SJSA1 (cell line): ENCODE data around the gene USP7. TPM values are rescaled to one million over a fixed set of nuclear protein-coding genes. Genes with fewer than 3 reads are reported as not detected.

Experiments used
- DNase-seq, 2 experiments: peaks; one replicate each; pipeline ENCODE4 v3.0.0-alpha.2; 2015 to 2020; ENCODE audit warnings: low spot score in 2 of 2, low read depth in 1 of 2
- H3K27ac ChIP-seq: fragments of 250-450 bp; sonication (Bioruptor Pico); 2 replicates; pipeline ENCODE4 v1.5.1; 2020; ENCODE audit warnings: mild to moderate bottlenecking, moderate library complexity
- H3K27me3 ChIP-seq: fragments of 250-450 bp; sonication (Bioruptor Pico); replicated peaks from 2 replicates; pipeline ENCODE4 v1.5.1; 2020; ENCODE audit warnings: mild to moderate bottlenecking, moderate library complexity
- H3K36me3 ChIP-seq: fragments of 250-450 bp; sonication (Bioruptor Pico); 2 replicates; pipeline ENCODE4 v1.5.1; 2020; ENCODE audit warnings: mild to moderate bottlenecking
- H3K4me1 ChIP-seq: fragments of 250-450 bp; sonication (Bioruptor Pico); replicated peaks from 2 replicates; pipeline ENCODE4 v1.6.1; 2021; ENCODE audit warnings: mild to moderate bottlenecking
- H3K4me3 ChIP-seq: fragments of 250-450 bp; sonication (Bioruptor Pico); 2 replicates; pipeline ENCODE4 v1.5.1; 2020; ENCODE audit warnings: mild to moderate bottlenecking
- H3K9me3 ChIP-seq: fragments of 250-450 bp; sonication (Bioruptor Pico); replicated peaks from 2 replicates; pipeline ENCODE4 v1.5.1; 2020; ENCODE audit warnings: mild to moderate bottlenecking
- total RNA-seq: library from RNA; depleted of rRNA; stranded (reverse); fragments of >200 nt; shearing (Covaris generic); gene quantifications from 2 replicates; pipeline ENCODE4 v1.2.3, GENCODE V29; 2014

Gene USP7
- total RNA-seq, 1 experiment from 2014 or later, result 51.5 TPM

DNA sequence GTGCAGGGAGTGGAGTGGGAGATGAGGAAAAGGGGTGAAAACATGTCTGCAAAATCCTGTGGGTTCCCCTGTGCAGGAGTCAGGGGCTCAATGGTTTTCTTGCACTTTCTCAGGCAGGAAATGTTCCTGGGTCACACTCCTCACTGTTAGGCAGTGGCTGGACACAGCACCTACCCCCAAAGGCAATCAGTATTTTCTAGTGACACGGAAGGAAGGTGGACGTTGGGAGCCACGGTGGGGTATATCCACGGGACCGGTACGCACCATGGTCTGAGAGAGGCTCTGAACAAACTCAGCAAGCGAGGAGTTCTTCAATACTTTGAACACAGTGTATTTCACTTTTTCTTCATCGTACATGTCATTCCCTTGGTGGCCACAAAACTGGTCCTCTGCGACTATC, 60.7 kb downstream of the USP7 start:
- Histone ChIP-seq H3K36me3 (peaks cover 96% of the 10 kb centered on the region), H3K27ac (no peak overlapping the region), H3K4me3 (no peak overlapping the region), H3K4me1 (no peaks in the 10 kb centered on the region), H3K27me3 (no peaks in the 10 kb centered on the region), H3K9me3 (no peaks in the 10 kb centered on the region)
- no peak for DNase-seq

DNA sequence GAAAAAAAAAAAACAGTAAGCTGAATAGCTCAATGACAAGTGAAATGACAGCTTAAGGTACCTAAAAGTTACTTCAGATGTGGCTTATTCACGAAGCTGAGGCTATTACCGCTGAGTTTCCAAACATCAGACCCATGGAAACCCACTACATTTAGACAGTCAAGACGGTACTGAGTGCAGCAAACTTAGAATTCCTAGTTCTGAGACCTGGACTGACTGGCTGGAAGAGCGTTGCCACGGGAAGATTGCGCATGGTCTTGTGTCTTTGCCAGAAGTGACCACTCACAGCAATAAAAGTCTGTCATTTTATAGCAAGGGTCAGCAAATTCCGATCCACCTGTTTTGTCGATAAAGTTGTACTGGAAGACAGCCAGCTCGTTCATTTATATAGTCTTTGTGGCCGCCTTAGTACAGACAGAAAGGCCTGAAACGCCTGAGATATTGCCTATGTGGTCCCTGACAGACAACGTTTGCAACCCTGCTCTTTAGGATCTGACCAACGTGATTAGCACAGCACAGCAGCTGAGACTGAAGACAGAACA, 62.3 kb downstream of the USP7 start:
- peaks cover 94% of the 10 kb centered on the region for H3K36me3 ChIP-seq
- H3K9me3 ChIP-seq, result no peaks in the 10 kb centered on the region
- DNase-seq, result no peak
- no peaks in the 10 kb centered on the region for H3K4me1 ChIP-seq
- no peaks in the 10 kb centered on the region for H3K27me3 ChIP-seq
- H3K4me3 ChIP-seq, result no peak overlapping the region
- H3K27ac ChIP-seq, result no peak overlapping the region

DNA sequence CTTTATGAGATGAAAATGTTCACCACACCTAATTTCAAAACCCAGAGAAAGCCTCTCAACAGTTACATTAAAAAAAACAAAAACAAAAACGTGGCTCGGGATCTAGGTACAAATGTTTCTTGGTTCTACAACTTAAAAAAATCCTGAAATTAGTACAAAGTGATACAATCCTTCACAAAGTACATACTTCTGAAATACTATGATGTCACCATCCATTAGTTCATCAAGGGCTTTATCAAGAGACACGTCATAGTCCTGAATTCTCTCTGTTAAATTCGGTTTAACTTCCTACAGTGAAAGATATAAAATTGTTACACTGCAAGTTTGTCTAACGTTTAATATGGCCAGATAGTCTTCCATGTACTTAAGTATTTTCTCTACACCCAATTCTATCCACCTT, 63.4 kb downstream of the USP7 start:
- H3K27ac ChIP-seq, result no peak overlapping the region
- DNase-seq, result no peak
- no peaks in the 10 kb centered on the region for H3K9me3 ChIP-seq
- no peak overlapping the region for H3K4me3 ChIP-seq
- no peaks in the 10 kb centered on the region for H3K4me1 ChIP-seq
- no peaks in the 10 kb centered on the region for H3K27me3 ChIP-seq
- H3K36me3 ChIP-seq, result peaks cover 94% of the 10 kb centered on the region

DNA sequence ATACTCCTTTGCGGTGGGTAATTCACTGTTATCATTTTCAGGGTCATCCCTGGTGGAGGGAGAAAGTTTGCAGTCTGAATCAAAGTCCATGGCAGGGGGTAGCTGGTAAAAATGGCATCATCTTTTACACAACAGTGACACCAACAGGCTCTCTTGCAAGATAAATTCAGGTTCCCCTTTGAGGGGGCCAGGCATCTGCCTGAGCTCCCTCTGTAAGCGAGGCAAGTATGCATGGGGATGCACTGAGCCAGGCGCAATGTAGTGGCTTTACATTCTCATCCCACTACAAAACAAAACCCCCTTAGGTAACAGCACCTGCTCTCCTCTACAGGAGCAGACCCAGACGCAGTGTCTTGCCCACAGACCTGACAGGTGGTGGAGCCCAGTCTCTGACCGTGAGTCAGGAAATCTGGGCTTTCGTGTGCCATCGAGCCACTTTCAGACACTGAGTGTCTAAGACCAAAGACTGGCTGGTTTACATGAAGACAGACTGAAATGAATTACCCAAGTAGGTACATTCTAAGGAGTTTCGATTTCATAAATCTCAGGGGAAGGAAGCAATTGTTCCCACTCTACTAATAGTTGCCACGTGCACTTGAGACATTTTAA, 63.9 kb downstream of the USP7 start:
- H3K27me3 ChIP-seq, result no peaks in the 10 kb centered on the region
- no peak for DNase-seq
- H3K36me3 ChIP-seq, result peaks cover 94% of the 10 kb centered on the region
- no peaks in the 10 kb centered on the region for H3K9me3 ChIP-seq
- no peaks in the 10 kb centered on the region for H3K4me1 ChIP-seq
- H3K4me3 ChIP-seq, result no peak overlapping the region
- no peak overlapping the region for H3K27ac ChIP-seq

DNA sequence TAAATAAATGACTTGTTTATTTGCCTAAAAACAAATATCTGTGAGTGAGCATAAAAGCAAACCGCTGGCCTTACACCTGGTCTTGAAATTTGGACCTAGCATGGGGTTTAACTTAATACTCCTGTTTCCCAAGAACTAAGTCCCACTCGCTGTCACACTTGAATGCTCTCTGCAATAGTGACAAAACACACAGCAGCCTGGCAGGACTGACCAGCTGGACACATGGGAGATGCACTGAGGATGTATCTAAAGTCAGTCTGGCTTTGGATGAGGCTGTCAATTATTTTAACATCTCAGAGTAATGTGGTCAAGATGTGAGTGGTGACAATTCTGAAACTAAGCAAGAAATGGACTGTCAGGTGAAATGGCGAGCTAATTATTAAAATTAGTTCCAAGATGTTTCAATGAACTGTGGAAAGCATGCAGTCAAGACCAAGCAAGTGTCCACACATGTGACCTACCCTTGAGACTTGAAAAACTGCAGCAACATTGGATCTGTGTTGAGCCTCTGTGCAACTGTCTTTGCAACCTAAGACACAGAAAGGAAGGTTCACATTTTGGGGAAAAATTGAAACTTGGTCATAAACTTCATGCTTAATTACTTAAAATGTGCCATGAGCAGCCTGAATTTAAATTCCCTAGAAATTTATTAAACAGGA, 64.9 kb downstream of the USP7 start:
- no peak for DNase-seq
- no peak overlapping the region for H3K27ac ChIP-seq
- H3K27me3 ChIP-seq, result no peaks in the 10 kb centered on the region
- H3K36me3 ChIP-seq, result peaks cover 96% of the 10 kb centered on the region
- H3K4me1 ChIP-seq, result no peaks in the 10 kb centered on the region
- no peak overlapping the region for H3K4me3 ChIP-seq
- H3K9me3 ChIP-seq, result no peaks in the 10 kb centered on the region

DNA sequence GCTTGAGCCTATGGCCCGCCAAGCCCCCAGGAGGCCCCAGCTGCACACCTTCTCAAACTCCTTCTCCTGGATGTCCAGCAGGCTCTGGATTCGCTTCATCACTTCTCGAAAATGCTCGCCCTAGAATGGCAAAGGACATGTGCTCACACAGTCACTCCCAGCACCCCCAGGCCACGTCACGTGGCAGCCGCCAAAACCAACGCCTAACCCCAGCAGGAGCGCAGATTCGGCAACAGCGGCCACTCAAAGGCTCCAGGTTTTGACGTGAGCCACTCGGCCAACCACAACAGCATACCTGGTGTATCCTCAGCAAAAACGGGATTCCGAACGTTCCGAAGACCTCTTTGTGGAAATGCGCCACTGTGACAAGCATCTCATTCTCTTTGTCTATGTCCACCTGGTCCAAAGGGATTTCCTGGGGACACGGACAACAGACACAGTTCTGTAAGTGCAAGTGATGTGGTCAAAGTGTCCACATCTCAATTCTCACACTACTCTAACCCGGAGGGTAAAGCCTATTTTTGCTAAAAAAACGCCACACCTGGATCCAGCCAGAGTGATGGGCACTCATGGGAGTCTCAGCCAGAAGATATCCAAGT, 68.9 kb downstream of the USP7 start:
- no peaks in the 10 kb centered on the region for H3K4me1 ChIP-seq
- no peak for DNase-seq
- H3K36me3 ChIP-seq, result peaks cover 97% of the 10 kb centered on the region
- H3K27ac ChIP-seq, result no peak overlapping the region
- no peak overlapping the region for H3K4me3 ChIP-seq
- H3K9me3 ChIP-seq, result no peaks in the 10 kb centered on the region
- no peaks in the 10 kb centered on the region for H3K27me3 ChIP-seq

DNA sequence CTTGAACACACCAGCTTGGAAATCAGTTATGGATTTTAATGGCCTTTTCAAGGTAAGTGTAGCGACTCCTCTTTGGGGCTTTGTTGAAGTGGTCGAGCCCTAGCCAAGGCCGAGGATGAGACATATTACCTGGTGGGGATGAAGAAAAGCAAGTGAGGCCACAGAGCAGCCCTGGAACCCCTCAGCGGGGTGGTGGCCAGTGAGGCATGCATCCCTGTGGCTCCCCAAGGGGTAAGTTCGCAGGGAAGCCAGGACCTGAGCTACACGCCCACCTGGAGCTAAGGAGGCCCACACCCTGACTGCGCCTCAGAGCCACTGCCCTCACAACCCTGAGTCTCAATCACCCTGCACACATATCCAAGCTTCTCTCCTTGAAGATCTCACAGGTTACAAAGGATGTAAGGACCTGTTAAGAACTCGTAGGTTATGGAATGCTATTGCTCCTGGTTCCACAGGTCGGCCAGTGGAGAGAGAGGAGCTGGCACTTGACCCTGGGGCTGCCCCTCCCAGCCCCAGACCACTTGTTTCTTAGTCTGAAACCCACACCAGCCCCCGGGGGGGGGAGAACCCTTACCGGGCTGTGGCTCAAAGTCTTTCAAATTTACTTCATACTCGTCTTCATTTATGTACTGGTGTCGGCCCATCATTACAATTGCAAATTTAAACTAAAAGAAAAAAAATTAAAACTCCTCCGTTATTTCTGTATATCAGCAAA, 69.6 kb downstream of the USP7 start:
- no peak for DNase-seq
- Histone ChIP-seq H3K9me3 (no peaks in the 10 kb centered on the region), H3K4me3 (no peak overlapping the region), H3K27me3 (no peaks in the 10 kb centered on the region), H3K27ac (no peak overlapping the region), H3K4me1 (peaks cover 1% of the 10 kb centered on the region), H3K36me3 (peaks cover 97% of the 10 kb centered on the region)

DNA sequence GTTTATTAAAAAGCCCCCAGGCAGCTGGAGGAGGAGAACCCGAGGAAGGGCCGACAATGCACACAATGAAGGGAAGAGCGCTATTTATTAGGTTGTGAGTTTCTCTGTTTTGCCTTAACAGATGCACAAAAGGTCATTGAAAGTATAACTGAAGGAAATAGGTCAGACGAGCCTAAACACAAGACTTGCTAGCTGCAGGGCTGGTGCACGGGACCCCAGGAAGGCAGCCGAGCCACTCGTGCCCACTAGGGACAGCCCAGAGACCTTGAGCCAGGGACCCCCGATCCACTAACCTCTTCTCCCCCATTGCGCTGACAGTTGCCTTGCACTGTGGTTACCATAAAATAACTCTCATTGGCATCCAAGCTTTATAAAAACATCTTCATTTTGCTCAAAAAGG, 70.3 kb downstream of the USP7 start:
- Histone ChIP-seq H3K27me3 (no peaks in the 10 kb centered on the region), H3K9me3 (no peaks in the 10 kb centered on the region), H3K27ac (no peak overlapping the region), H3K4me3 (no peak overlapping the region), H3K4me1 (peaks cover 8% of the 10 kb centered on the region), H3K36me3 (peaks cover 91% of the 10 kb centered on the region)
- no peak for DNase-seq

DNA sequence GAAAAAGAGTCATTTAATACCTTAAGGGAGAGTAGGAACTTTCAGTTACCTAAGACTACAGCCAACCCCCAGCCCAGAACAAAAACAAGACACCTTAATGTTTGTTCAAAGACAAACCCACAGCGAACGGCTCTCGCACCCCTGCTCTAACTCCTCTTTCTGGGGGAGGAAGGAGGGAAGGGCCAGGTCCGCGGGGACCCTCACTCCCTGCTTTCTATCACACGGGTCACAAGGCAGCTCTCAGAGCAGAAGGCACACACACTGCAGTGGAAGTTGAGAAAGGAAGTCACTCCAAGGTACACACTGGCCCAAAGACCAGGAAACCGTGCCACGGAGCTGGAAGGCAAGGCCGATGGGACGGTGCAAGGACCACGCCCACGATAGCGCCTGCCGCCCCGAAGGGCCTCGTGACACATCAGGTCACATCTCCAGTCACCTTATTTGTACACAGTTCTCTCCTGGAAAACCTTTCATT, 71.6 kb downstream of the USP7 start:
- no peak for DNase-seq
- Histone ChIP-seq H3K36me3 (peaks cover 88% of the 10 kb centered on the region), H3K9me3 (no peaks in the 10 kb centered on the region)

DNA sequence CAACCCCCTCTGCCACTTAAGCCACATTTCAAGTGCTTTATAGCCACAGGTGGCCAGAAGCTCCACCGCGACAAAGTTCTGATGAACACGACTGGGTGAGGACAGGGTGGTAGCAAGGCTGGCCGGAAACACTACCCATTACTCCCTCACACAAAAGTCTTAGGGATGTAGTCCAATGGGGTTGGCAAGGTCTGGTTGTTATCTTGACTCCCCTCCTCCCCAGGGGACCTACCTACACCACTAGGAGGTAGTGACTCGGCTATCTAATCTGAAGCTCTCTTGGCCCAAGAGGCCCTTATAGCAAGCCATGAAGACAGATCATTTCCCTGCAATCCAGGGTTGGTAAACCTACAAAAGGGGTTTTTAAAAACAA, 73.2 kb downstream of the USP7 start:
- no peak for DNase-seq
- H3K36me3 ChIP-seq, result peaks cover 72% of the 10 kb centered on the region
- no peak overlapping the region for H3K4me3 ChIP-seq
- H3K4me1 ChIP-seq, result peaks cover 37% of the 10 kb centered on the region
- H3K9me3 ChIP-seq, result no peaks in the 10 kb centered on the region
- H3K27ac ChIP-seq, result no peak overlapping the region
- H3K27me3 ChIP-seq, result no peaks in the 10 kb centered on the region

More for the DNA sequence above, 71.6 kb downstream of the USP7 start:
- Histone ChIP-seq H3K27me3 (no peaks in the 10 kb centered on the region), H3K27ac (no peak overlapping the region), H3K4me1 (peaks cover 21% of the 10 kb centered on the region), H3K4me3 (no peak overlapping the region)

DNA sequence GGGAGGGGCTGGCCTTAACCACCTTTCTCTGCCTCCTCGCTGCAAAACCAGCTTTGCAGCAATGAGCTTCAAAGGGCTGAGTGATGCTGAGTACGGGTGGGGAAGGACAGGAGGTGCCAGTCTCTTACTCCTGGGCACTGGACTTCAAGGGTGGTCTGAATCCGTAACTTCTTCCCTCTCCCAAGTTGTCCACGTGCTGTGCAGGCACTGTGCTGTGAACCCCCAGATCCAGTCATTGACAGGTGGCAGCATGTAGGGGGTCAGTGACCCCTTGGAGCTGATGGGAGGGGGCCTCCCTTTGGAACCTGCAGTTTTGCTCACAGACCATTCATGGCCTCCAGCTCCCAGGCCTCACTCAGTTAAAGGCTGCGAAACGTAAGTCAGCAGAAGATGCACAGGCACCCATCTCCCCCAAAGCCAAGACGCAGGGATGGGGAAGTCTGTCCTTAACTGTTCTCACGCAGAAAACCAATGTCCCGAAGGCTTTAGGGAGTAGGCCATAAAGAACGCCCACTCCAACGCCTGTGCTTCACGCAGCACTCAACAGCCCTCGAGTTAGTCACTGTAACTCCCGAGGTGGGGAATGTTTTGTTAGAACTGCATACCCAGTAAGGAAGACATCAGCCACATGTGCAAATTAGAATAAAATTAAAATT, 73.7 kb downstream of the USP7 start:
- no peaks in the 10 kb centered on the region for H3K27me3 ChIP-seq
- no peak overlapping the region for H3K27ac ChIP-seq
- H3K9me3 ChIP-seq, result no peaks in the 10 kb centered on the region
- H3K4me1 ChIP-seq, result peaks cover 42% of the 10 kb centered on the region
- H3K36me3 ChIP-seq, result peaks cover 67% of the 10 kb centered on the region
- DNase-seq, result no peak
- no peak overlapping the region for H3K4me3 ChIP-seq

DNA sequence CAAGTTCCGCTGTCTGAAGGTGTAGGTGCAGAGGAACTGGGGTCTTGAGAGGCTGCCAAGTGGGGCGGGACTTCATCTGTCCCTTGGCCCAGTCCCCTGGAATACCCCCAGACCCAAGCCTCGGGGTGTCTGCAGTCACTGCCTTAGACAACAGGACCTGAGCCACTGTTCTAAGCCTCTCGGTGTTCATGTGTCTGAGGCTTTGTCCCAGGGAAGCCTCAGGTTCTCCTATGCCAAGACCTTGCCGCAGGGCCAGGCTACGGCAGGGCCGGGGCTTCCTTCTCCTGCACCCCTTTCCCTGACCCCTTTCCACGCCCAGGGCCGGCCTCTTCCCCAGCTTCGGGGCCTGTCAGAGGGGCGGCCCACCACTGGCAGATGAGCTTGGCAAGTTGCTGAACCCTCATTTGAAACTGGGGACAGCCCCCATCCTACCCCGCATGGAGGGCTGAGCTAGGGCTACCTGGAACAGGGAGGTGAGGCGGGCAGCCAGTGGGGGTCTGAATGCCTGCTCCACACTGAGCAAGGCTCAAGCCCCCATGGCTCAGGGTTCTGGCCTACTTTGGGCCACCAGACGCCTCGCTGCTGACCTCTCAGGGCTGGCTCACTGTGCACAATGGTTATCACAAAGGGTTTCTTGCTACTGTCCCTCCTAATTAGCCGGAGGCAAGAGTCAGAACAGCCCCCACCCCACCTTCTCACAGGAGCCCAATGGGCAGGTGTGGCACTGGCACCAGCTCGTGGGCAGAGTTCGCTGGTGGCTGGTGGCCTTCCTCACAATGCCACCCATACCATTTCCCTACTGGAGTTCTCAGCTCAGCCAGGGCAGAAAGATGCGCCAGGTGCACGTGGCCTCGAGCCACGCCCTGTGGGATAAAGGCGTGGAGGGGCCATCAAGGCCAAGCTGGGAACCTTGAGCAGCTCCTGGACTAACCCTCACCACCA, 74.5 kb downstream of the USP7 start:
- no peaks in the 10 kb centered on the region for H3K9me3 ChIP-seq
- DNase-seq, result no peak
- H3K4me1 ChIP-seq, result peaks cover 50% of the 10 kb centered on the region
- H3K27me3 ChIP-seq, result no peaks in the 10 kb centered on the region
- H3K36me3 ChIP-seq, result peaks cover 59% of the 10 kb centered on the region
- no peak overlapping the region for H3K4me3 ChIP-seq
- no peak overlapping the region for H3K27ac ChIP-seq
